ENCODE results near the gene ZNF622.

The ZNF622 gene

GRCh38 chr5:16465544-16466432, at the start of gene ZNF622:
TSS of gene ZNF622 (minus strand) at chr5:16465800. CDS start at chr5:16465665, 135 bp downstream.
- peak within 1 kb of the TSS; percentile 92 for H3K4me3 ChIP-seq (ENCODE audit: low read depth, low read length)
- no peak for TF ChIP-seq CTCF (conservative IDR thresholded peaks at IDR 0.05; ENCODE audit: low read depth, low read length)

GRCh38 chr5:16510098-16510497, 44.5 kb upstream of the ZNF622 start:
- no peak for TF ChIP-seq CTCF (conservative IDR thresholded peaks at IDR 0.05; ENCODE audit: low read depth, low read length)
- DNase-seq (ENCODE audit: low read depth): no peak
- no peak overlapping the region for H3K4me3 ChIP-seq (ENCODE audit: low read depth, low read length)

More at GRCh38 chr5:16465544-16466432, at the start of gene ZNF622:
- peak; percentile 88 for DNase-seq (ENCODE audit: low read depth)

GRCh38 chr5:16508730-16509531, 43.3 kb upstream of the ZNF622 start:
- DNase-seq (ENCODE audit: low read depth): no peak
- no peak for TF ChIP-seq CTCF (conservative IDR thresholded peaks at IDR 0.05; ENCODE audit: low read depth, low read length)
- H3K4me3 ChIP-seq (ENCODE audit: low read depth, low read length): no peak overlapping the region

- no peak for DNase-seq (ENCODE audit: low read depth)
- TF ChIP-seq CTCF (conservative IDR thresholded peaks at IDR 0.05; ENCODE audit: low read depth, low read length): no peak
- no peak overlapping the region for H3K4me3 ChIP-seq (ENCODE audit: low read depth, low read length)
Measured at GRCh38 chr5:16507716-16508115, 42.1 kb upstream of the ZNF622 start.

GRCh38 chr5:16505904-16506303, 40.3 kb upstream of the ZNF622 start:
- no peak overlapping the region for H3K4me3 ChIP-seq (ENCODE audit: low read depth, low read length)
- TF ChIP-seq CTCF (conservative IDR thresholded peaks at IDR 0.05; ENCODE audit: low read depth, low read length): no peak

GRCh38 chr5:16505140-16505891, 39.7 kb upstream of the ZNF622 start:
- TF ChIP-seq CTCF (conservative IDR thresholded peaks at IDR 0.05; ENCODE audit: low read depth, low read length): no peak
- H3K4me3 ChIP-seq (ENCODE audit: low read depth, low read length): no peak overlapping the region
- no peak for DNase-seq (ENCODE audit: low read depth)

More at GRCh38 chr5:16505904-16506303, 40.3 kb upstream of the ZNF622 start:
- DNase-seq (ENCODE audit: low read depth): no peak
